Measurements from ENCODE around the gene ATP5PD.
"Not testable (repeated sequence)": the region's sequence is repeated elsewhere in the genome, so short reads cannot be mapped to it uniquely, and the experiment has no call there.

Gene ATP5PD

DNA sequence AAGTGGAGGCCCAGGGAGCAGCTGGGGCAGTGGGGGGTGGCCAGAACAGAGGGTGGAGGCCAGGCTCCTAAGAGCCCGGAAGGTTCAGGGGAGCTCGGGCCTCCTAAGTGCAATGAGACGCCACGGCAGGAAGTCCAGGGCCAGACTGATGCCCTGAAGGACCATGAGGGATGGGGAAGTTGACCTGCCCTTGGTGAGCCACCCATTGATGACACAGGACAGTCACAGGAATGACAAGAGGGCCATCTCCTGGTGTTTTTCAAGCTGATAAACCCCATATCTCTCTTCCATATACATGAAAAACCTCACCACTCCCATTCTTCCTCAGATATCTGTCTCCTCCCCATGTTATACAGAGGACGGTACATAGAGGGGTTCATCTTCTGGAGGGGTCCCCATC, 40.1 kb downstream of the ATP5PD start:
- Histone ChIP-seq H3K9me3 (ENCODE audit: control insufficient read depth, low read length) (no peaks in the 10 kb centered on the region), H3K4me3 (ENCODE audit: low read length) (no peak overlapping the region), H3K27me3 (ENCODE audit: control insufficient read depth, insufficient read depth, low read length) (no peaks in the 10 kb centered on the region), H3K4me1 (ENCODE audit: control insufficient read depth, insufficient read depth, low read length) (peaks cover 6% of the 10 kb centered on the region), H3K9ac (ENCODE audit: low read length) (no peak overlapping the region), H3K36me3 (ENCODE audit: control insufficient read depth, insufficient read depth, low read length) (no peaks in the 10 kb centered on the region)

DNA sequence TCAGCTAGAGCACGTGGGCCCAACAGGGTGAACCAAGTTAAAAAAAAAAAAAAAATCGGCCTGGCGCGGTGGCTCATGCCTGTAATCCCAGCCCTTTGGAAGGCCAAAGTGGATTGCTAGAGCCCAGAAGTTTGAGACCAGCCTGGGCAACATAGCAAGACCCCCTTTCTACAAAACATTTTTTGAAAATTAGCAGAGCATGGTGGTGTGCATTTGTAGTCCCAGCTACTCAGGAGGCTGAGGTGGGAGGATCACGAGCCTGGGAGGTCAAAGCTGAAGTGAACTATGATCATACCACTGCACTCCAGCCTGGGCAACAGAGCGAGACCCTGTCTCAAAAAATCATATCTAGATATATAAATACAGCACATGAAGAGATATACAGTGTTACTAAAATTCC, 40.7 kb downstream of the ATP5PD start:
- H3K9me3 ChIP-seq (ENCODE audit: control insufficient read depth, low read length); H3K36me3 ChIP-seq (ENCODE audit: control insufficient read depth, insufficient read depth, low read length); H3K4me1 ChIP-seq (ENCODE audit: control insufficient read depth, insufficient read depth, low read length); H3K9ac ChIP-seq (ENCODE audit: low read length); H3K27me3 ChIP-seq (ENCODE audit: control insufficient read depth, insufficient read depth, low read length); H3K4me3 ChIP-seq (ENCODE audit: low read length): not testable (repeated sequence)

DNA sequence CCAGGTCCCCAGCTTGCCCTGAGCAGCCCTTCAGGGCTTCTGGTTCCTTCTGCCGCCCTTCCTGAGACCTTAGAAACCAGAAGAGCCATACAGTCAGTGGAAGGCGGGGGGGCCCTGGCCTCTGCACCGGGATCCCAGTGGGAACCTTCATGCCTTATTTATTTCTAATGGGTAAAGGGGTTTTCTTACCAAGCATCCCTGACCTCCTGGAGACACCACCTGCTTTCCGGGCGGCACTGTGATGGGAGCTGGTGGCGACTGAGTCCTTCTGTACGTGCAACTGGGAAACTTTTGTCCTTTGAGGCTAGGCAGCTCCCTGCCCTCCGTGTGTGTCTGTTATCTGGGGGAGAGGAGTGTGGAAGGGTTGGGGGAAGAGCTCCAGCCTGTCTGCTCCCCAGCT, 41.5 kb downstream of the ATP5PD start:
- no peaks in the 10 kb centered on the region for H3K36me3 ChIP-seq (ENCODE audit: control insufficient read depth, insufficient read depth, low read length)
- H3K4me3 ChIP-seq (ENCODE audit: low read length) = no peak overlapping the region
- no peaks in the 10 kb centered on the region for H3K9me3 ChIP-seq (ENCODE audit: control insufficient read depth, low read length)
- no peaks in the 10 kb centered on the region for H3K4me1 ChIP-seq (ENCODE audit: control insufficient read depth, insufficient read depth, low read length)
- H3K9ac ChIP-seq (ENCODE audit: low read length) = no peak overlapping the region
- no peaks in the 10 kb centered on the region for H3K27me3 ChIP-seq (ENCODE audit: control insufficient read depth, insufficient read depth, low read length)

DNA sequence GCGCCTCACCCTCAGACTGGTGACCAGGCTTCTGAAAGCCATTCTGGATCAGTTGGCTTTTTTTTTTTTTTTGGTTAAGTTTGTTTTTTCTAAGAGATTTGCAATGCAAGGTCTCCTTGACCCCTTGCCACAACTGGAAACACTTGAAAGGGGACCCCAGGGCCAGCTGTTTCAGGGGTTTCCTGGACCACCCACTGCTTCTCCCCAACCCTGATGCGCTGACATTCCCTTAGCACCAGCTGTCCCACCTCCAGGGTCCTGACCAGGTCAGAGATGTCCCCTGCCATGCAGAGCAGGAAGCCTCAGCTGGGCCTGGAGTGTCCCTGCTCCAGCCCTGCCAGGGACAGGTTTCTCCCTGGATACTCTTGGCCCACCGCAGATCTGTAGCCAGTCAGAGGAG, 42.4 kb downstream of the ATP5PD start:
- Histone ChIP-seq H3K36me3 (ENCODE audit: control insufficient read depth, insufficient read depth, low read length) (no peaks in the 10 kb centered on the region), H3K27me3 (ENCODE audit: control insufficient read depth, insufficient read depth, low read length) (no peaks in the 10 kb centered on the region), H3K9me3 (ENCODE audit: control insufficient read depth, low read length) (no peaks in the 10 kb centered on the region), H3K9ac (ENCODE audit: low read length) (no peak overlapping the region), H3K4me3 (ENCODE audit: low read length) (no peak overlapping the region), H3K4me1 (ENCODE audit: control insufficient read depth, insufficient read depth, low read length) (no peaks in the 10 kb centered on the region)

DNA sequence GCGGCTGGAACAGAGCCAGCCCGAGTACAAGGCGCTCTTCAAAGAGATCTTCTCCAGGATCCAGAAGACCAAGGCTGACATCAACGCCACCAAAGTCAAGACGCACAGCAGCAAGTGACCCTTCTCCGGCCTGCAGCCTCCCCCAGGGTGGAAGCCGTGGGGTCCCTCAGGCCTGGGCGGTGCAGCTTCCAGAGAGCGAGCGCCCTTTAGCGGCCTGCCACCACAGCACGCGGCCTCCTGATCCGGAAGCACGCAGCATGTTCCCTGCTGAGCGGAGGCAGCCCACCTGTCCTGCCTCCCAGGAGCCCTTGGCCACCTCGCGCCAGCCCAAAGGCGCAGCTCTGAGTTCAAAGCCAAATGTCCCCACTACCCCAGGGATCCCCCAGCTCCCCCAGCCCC, 42.8 kb downstream of the ATP5PD start:
- Histone ChIP-seq H3K9me3 (ENCODE audit: control insufficient read depth, low read length) (no peaks in the 10 kb centered on the region), H3K36me3 (ENCODE audit: control insufficient read depth, insufficient read depth, low read length) (no peaks in the 10 kb centered on the region), H3K4me1 (ENCODE audit: control insufficient read depth, insufficient read depth, low read length) (no peaks in the 10 kb centered on the region), H3K9ac (ENCODE audit: low read length) (no peak overlapping the region), H3K27me3 (ENCODE audit: control insufficient read depth, insufficient read depth, low read length) (no peaks in the 10 kb centered on the region), H3K4me3 (ENCODE audit: low read length) (no peak overlapping the region)

DNA sequence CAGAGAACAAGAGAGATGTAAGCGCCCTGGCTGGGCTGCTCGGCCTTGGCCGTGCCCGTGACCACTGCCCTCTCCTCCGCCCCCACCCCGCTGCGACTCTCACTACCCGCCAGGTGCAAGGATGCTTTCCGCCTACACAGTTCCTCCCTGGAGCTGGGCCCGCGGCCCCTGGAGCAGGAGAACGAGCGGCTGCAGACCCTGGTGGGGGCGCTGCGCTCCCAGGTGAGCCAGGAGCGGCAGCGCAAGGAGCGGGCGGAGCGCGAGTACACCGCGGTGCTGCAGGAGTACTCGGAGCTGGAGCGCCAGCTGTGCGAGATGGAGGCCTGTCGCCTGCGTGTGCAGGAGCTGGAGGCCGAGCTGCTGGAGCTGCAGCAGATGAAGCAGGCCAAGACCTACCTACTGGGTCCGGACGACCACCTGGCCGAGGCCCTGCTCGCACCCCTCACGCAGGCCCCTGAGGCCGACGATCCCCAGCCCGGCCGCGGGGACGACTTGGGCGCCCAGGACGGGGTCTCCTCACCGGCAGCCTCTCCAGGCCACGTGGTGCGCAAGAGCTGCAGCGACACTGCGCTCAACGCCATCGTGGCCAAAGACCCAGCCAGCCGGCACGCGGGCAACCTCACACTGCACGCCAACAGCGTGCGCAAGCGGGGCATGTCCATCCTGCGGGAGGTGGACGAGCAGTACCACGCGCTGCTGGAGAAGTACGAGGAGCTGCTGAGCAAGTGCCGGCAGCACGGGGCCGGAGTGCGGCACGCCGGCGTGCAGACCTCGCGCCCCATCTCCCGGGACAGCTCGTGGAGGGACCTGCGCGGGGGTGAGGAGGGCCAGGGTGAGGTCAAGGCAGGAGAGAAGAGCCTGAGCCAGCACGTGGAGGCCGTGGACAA, 43.5 kb downstream of the ATP5PD start:
- H3K9ac ChIP-seq (ENCODE audit: low read length) = no peak overlapping the region
- no peaks in the 10 kb centered on the region for H3K9me3 ChIP-seq (ENCODE audit: control insufficient read depth, low read length)
- no peak overlapping the region for H3K4me3 ChIP-seq (ENCODE audit: low read length)
- H3K36me3 ChIP-seq (ENCODE audit: control insufficient read depth, insufficient read depth, low read length) = no peaks in the 10 kb centered on the region
- no peaks in the 10 kb centered on the region for H3K4me1 ChIP-seq (ENCODE audit: control insufficient read depth, insufficient read depth, low read length)
- H3K27me3 ChIP-seq (ENCODE audit: control insufficient read depth, insufficient read depth, low read length) = no peaks in the 10 kb centered on the region

DNA sequence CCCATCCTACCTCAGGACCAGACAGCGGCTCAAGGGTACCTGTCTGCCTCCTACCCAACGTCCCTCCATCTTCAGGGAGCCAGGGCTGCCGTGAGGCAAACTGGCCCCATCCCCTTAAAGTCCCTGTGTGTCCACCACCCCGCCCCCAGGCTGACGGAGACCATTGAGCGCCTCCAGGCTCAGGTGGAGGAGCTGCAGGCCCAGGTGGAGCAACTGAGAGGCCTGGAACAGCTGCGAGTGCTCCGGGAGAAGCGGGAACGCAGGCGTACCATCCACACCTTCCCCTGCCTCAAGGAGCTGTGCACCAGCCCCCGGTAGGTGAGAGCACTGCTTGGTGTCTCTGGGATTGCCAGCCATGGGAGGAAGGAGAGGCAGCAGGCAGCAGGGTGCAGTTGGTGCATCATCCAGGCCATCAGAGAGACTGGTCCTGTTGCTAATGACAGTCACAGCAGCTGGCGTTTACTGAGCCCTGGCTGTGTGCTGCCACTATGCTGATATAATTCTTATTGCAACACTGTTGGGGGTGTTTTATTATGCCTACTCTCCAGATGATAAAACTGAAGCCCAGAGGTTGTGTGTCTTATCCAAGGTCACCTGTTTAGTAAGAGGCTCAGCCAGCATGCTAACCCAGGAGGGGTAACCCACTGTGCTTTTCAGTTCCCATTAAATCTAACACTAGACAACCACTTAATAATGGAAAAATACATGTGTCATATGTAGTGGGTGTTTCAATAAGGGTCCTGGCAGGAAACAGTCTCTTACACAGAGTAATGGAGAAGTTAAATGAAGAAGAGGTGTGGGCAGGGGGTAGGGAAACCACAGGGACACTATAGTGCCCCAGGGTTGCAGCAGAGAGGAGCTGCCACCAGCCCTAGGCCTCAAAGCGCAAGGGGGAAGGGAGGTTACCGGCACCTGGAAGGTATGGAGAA, 44.6 kb downstream of the ATP5PD start:
- H3K9ac ChIP-seq (ENCODE audit: low read length) = no peak overlapping the region
- H3K27me3 ChIP-seq (ENCODE audit: control insufficient read depth, insufficient read depth, low read length) = no peaks in the 10 kb centered on the region
- no peaks in the 10 kb centered on the region for H3K4me1 ChIP-seq (ENCODE audit: control insufficient read depth, insufficient read depth, low read length)
- no peaks in the 10 kb centered on the region for H3K36me3 ChIP-seq (ENCODE audit: control insufficient read depth, insufficient read depth, low read length)
- H3K4me3 ChIP-seq (ENCODE audit: low read length) = no peak overlapping the region
- no peaks in the 10 kb centered on the region for H3K9me3 ChIP-seq (ENCODE audit: control insufficient read depth, low read length)

DNA sequence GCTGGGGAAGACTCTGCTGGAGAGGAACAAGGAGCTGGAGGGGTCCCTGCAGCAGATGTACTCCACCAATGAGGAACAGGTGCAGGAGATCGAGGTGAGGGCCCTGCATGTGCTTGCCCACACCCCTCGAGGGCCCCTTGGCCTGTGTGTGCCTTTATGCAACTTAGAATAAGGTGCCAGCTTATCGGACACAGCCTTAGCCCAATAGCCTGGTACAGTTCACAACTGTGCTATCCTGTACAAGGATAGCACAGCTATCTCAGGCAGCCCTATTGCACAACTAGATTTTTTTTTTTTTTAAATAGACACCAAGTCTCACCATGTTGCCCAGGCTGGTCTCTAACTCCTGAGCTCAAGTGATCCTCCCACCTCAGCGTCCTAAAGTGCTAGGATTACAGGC, 47.2 kb downstream of the ATP5PD start:
- no peaks in the 10 kb centered on the region for H3K36me3 ChIP-seq (ENCODE audit: control insufficient read depth, insufficient read depth, low read length)
- no peaks in the 10 kb centered on the region for H3K4me1 ChIP-seq (ENCODE audit: control insufficient read depth, insufficient read depth, low read length)
- H3K27me3 ChIP-seq (ENCODE audit: control insufficient read depth, insufficient read depth, low read length) = no peaks in the 10 kb centered on the region
- H3K9ac ChIP-seq (ENCODE audit: low read length) = no peak overlapping the region
- H3K9me3 ChIP-seq (ENCODE audit: control insufficient read depth, low read length) = no peaks in the 10 kb centered on the region
- H3K4me3 ChIP-seq (ENCODE audit: low read length) = no peak overlapping the region

DNA sequence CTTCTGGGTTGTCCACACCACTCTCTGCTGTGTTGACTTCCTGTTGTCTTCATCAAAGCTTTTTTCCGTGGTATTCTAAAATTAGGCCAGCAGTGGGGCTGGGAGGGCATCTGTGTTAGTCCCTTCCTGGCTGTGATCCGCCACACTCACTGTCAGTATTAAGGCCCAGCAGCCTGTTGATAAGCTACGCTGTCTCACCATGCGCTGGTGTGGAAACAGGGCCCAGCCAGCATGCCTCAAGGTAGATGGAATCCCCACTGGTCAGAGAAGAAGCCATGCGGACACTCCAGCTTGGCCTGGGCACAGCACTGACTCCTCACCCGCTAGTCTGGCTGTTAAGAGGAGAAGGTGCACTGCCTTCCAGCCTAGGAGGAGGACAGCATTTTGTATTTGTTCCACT, 48.0 kb downstream of the ATP5PD start:
- no peaks in the 10 kb centered on the region for H3K36me3 ChIP-seq (ENCODE audit: control insufficient read depth, insufficient read depth, low read length)
- H3K9ac ChIP-seq (ENCODE audit: low read length) = no peak overlapping the region
- H3K4me3 ChIP-seq (ENCODE audit: low read length) = no peak overlapping the region
- H3K27me3 ChIP-seq (ENCODE audit: control insufficient read depth, insufficient read depth, low read length) = no peaks in the 10 kb centered on the region
- H3K9me3 ChIP-seq (ENCODE audit: control insufficient read depth, low read length) = no peaks in the 10 kb centered on the region
- peaks cover 3% of the 10 kb centered on the region for H3K4me1 ChIP-seq (ENCODE audit: control insufficient read depth, insufficient read depth, low read length)

DNA sequence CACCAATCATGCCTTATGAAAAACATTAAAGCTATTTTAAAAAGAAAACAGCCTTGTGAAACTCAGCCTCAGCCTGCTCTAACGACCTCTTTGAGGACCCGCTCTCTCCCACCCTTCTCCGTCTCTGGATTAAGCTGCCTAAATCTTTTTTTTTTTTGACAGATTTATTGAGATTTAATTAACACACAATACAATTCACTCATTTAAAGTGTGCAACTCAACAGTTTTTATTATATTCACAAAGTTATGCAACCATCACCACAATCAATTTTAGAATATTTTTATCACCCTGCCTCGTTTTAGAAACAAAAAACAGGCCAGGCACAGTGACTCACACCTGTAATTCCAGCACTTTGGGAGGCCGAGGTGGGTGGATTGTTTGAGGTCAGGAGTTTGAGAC, 50.9 kb downstream of the ATP5PD start:
- H3K27me3 ChIP-seq (ENCODE audit: control insufficient read depth, insufficient read depth, low read length) = no peaks in the 10 kb centered on the region
- no peak overlapping the region for H3K4me3 ChIP-seq (ENCODE audit: low read length)
- no peaks in the 10 kb centered on the region for H3K36me3 ChIP-seq (ENCODE audit: control insufficient read depth, insufficient read depth, low read length)
- H3K9me3 ChIP-seq (ENCODE audit: control insufficient read depth, low read length) = no peaks in the 10 kb centered on the region
- H3K9ac ChIP-seq (ENCODE audit: low read length) = no peak overlapping the region
- H3K4me1 ChIP-seq (ENCODE audit: control insufficient read depth, insufficient read depth, low read length) = peaks cover 20% of the 10 kb centered on the region

DNA sequence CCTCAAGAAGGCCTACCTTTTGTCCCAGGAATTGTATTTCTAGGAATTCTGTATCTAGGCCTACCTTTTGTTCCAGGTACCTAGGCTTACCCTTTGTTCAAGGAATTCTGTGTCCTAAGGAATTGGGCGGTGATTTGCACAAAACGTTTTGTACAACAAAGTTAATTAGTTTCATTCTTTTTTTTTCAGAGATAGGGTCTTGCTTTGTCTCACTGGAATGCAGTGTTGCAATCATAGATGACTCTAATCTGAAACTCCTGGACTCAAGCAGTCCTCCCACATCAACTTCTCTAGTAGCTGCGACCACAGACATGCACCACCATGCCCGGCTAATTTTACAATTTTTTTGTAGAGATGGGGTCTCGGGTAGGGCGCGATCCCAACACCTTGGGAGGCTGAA, 52.3 kb downstream of the ATP5PD start:
- H3K27me3 ChIP-seq (ENCODE audit: control insufficient read depth, insufficient read depth, low read length) = no peaks in the 10 kb centered on the region
- no peak overlapping the region for H3K4me3 ChIP-seq (ENCODE audit: low read length)
- H3K9me3 ChIP-seq (ENCODE audit: control insufficient read depth, low read length) = no peaks in the 10 kb centered on the region
- H3K4me1 ChIP-seq (ENCODE audit: control insufficient read depth, insufficient read depth, low read length) = peaks cover 31% of the 10 kb centered on the region
- no peak overlapping the region for H3K9ac ChIP-seq (ENCODE audit: low read length)
- no peaks in the 10 kb centered on the region for H3K36me3 ChIP-seq (ENCODE audit: control insufficient read depth, insufficient read depth, low read length)

DNA sequence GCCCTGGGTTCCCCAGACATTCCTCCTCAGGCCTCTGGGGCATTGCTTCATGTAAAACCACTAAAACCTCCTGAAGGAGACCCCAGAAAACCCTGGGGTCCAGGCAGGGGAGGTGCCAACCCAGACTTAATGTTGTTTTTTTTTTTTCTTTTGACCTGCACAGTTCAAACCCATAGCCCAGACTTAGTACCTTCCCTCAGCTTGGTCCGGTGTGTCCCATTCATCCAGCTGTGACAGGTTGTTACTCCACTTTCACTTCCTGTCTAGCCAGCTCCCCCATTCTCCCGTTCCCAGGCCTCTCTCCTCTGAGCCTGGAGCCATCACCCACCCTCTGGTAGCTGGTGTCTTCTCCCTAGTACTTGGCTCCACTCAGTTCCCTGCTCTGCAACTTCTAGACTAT, 54.5 kb downstream of the ATP5PD start:
- Histone ChIP-seq H3K9me3 (ENCODE audit: control insufficient read depth, low read length) (no peaks in the 10 kb centered on the region), H3K36me3 (ENCODE audit: control insufficient read depth, insufficient read depth, low read length) (no peaks in the 10 kb centered on the region), H3K4me3 (ENCODE audit: low read length) (no peak overlapping the region), H3K27me3 (ENCODE audit: control insufficient read depth, insufficient read depth, low read length) (no peaks in the 10 kb centered on the region), H3K9ac (ENCODE audit: low read length) (peak overlapping the region; percentile 18), H3K4me1 (ENCODE audit: control insufficient read depth, insufficient read depth, low read length) (peaks cover 42% of the 10 kb centered on the region)
